OCI-LY7 (cell line): ENCODE results near the gene SYTL2. TPM values are rescaled to one million over a fixed set of nuclear protein-coding genes. Genes with fewer than 3 reads are reported as not detected.
"Not testable (repeated sequence)": the region's sequence is repeated elsewhere in the genome, so short reads cannot be mapped to it uniquely, and the experiment has no call there.

ENCODE experiments used
- Bru-seq: library from RNA; stranded (reverse); fragments of 400-500 nt; gene quantifications from one replicate; lab custom pipeline; 2021; lab: Mats Ljungman, UMichigan
- BruChase-seq, 2 experiments: library from RNA; stranded (reverse); fragments of 400-500 nt; gene quantifications; one replicate each; lab custom pipeline; 2021; lab: Mats Ljungman, UMichigan
- BruUV-seq: library from RNA; stranded (reverse); fragments of 400-500 nt; replicated peaks from 2 replicates; lab custom pipeline; 2021; lab: Mats Ljungman, UMichigan
- CTCF ChIA-PET: fragments of 300-600 bp; sonication (Branson Sonifier 250); formaldehyde crosslinking; loops from one replicate; lab custom pipeline; 2022; ENCODE audit warnings: antibody characterized with exemption; ENCODE audit not compliant: unreplicated experiment; lab: Charles Lee
- POLR2A ChIA-PET: fragments of 300-600 bp; sonication (Branson Sonifier 250); formaldehyde crosslinking; loops from one replicate; lab custom pipeline; 2022; ENCODE audit warnings: antibody characterized with exemption; lab: Charles Lee
- DNase-seq: peaks from one replicate; pipeline ENCODE4 v3.0.0-alpha.2; 2015; ENCODE audit warnings: low spot score
- H2AFZ ChIP-seq: fragments of 200-600 bp; sonication (generic), shearing (Covaris generic); 2 replicates; pipeline ENCODE4 v1.6.1; 2014; ENCODE audit warnings: mild to moderate bottlenecking, antibody characterized with exemption, low read length, moderate library complexity
- H3K27ac ChIP-seq: fragments of 200-600 bp; sonication (generic); 2 replicates; pipeline ENCODE4 v1.5.1; 2014; ENCODE audit warnings: mixed run types, low read depth, mild to moderate bottlenecking, moderate library complexity, low read length, inconsistent platforms; ENCODE audit not compliant: poor library complexity, severe bottlenecking
- H3K36me3 ChIP-seq: fragments of 200-600 bp; sonication (generic); 2 replicates; pipeline ENCODE4 v1.6.1; 2014; ENCODE audit warnings: mild to moderate bottlenecking, antibody characterized with exemption, low read length, moderate library complexity, mixed read lengths; ENCODE audit not compliant: insufficient read depth
- H3K4me1 ChIP-seq: fragments of 200-600 bp; sonication (generic); 2 replicates; pipeline ENCODE4 v1.5.1; 2014; ENCODE audit warnings: mild to moderate bottlenecking, low read length; ENCODE audit not compliant: insufficient read depth, poor library complexity, severe bottlenecking
- H3K4me2 ChIP-seq: fragments of 200-600 bp; sonication (generic); 2 replicates; pipeline ENCODE4 v1.6.1; 2014; ENCODE audit warnings: mild to moderate bottlenecking, low read length
- H3K4me3 ChIP-seq: fragments of 200-600 bp; sonication (generic); 2 replicates; pipeline ENCODE4 v1.5.1; 2014; ENCODE audit warnings: mild to moderate bottlenecking, low read depth, low read length; ENCODE audit not compliant: poor library complexity, severe bottlenecking
- H3K79me2 ChIP-seq: fragments of 200-600 bp; sonication (generic); 2 replicates; pipeline ENCODE4 v1.6.1; 2016; ENCODE audit warnings: low read depth, mild to moderate bottlenecking, low read length, moderate library complexity, mixed read lengths; ENCODE audit not compliant: insufficient read depth
- H3K9me2 ChIP-seq: fragments of 200-600 bp; sonication (generic); 2 replicates; pipeline ENCODE4 v1.6.1; 2016; ENCODE audit warnings: mild to moderate bottlenecking, low read length, mixed read lengths; ENCODE audit not compliant: insufficient read depth
- H3K9me3 ChIP-seq: fragments of 200-600 bp; sonication (generic); 2 replicates; pipeline ENCODE4 v1.6.1; 2014; ENCODE audit warnings: mild to moderate bottlenecking, mixed run types, low read length, mixed read lengths
- H4K20me1 ChIP-seq: fragments of 200-600 bp; sonication (generic); 2 replicates; pipeline ENCODE4 v1.6.1; 2014; ENCODE audit warnings: mild to moderate bottlenecking, antibody characterized with exemption, low read length, moderate library complexity, mixed read lengths; ENCODE audit not compliant: insufficient read depth
- EZH2phosphoT487 ChIP-seq: fragments of 200-600 bp; sonication (generic); IDR thresholded peaks from 2 replicates; pipeline ENCODE4 v1.6.1; 2018; ENCODE audit warnings: low read depth, borderline replicate concordance, mild to moderate bottlenecking, mixed run types, antibody characterized with exemption, low read length, moderate library complexity, mixed read lengths
- intact Hi-C: fragments of 100-400 bp; cut with micrococcal nuclease; formaldehyde crosslinking; loops from one replicate; pipeline ENCODE4 v1.10.0; 2022; ENCODE audit not compliant: unreplicated experiment
- long read RNA-seq: library from polyadenylated mRNA; stranded (forward); transcript quantifications from one replicate; pipeline ENCODE4 v2.0.0, GENCODE V29; 2022
- total RNA-seq, 2 experiments: library from RNA; depleted of rRNA in 1 of 2; stranded (reverse); fragments of >200 nt in 1 of 2; shearing (Covaris generic) in 1 of 2; gene quantifications; 2 replicates each; pipeline ENCODE4 v1.2.3, GENCODE V29; 2014 to 2022
- TF ChIP-seq, protein P1 (sequence below): fragments of 200-600 bp; sonication (generic); conservative IDR thresholded peaks from 2 replicates; pipeline ENCODE4 v1.5.1; 2014; ENCODE audit warnings: mild to moderate bottlenecking, antibody characterized with exemption, low read length, moderate library complexity, mixed read lengths

SYTL2 gene, protein sequence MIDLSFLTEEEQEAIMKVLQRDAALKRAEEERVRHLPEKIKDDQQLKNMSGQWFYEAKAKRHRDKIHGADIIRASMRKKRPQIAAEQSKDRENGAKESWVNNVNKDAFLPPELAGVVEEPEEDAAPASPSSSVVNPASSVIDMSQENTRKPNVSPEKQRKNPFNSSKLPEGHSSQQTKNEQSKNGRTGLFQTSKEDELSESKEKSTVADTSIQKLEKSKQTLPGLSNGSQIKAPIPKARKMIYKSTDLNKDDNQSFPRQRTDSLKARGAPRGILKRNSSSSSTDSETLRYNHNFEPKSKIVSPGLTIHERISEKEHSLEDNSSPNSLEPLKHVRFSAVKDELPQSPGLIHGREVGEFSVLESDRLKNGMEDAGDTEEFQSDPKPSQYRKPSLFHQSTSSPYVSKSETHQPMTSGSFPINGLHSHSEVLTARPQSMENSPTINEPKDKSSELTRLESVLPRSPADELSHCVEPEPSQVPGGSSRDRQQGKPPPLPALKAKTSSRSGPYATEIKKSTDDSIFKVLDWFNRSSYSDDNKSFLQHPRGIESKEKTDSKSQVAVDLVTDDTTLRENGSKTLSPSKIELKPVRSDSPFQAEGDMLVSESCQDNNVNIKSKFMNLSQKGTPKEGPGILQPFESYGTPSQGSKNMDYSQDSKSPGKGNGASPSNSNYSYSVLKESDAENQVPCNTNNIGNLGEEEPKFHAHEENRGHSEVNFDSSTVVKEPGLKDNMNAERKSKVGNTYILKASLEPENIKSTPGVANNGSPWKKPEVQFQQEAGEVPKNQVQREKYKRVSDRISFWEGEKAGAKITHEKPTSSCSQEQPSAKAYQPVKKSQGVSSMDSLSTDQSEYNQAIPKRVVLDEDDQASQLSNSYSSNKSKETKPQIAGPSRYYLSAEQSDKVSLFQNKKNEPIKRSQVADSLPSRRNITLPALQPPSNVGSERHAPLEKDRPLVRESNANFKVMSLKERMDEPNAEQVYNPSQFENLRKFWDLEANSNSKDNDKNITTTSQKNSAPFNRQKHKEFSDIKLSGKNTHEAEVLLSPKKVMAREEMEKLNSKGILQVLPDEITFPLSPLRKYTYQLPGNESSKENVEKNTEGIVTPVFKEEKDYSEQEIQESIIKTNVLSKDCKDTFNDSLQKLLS (N-terminal part only)
- total RNA-seq (2014; rRNA removed; shearing (Covaris generic)) (1.6 and 2.6 TPM in 2 replicates), total RNA-seq (2022) (5.1 and 7.3 TPM in 2 replicates), Bru-seq, nascent RNA (percentile 41 among the genes with signal in this experiment), BruChase-seq, experiment 1, labeled RNA remaining after a 6-hour chase (percentile 38 among the genes with signal in this experiment), BruChase-seq, experiment 2, labeled RNA remaining after a 2-hour chase (percentile 42 among the genes with signal in this experiment)
- long read RNA-seq, full-length matches to known transcripts, result 2 of 5 reads
- long read RNA-seq, partial matches to known transcripts, result 0 of 5 reads
- long read RNA-seq, other reads (novel, unspliced or antisense), result 3 of 5 reads

DNA sequence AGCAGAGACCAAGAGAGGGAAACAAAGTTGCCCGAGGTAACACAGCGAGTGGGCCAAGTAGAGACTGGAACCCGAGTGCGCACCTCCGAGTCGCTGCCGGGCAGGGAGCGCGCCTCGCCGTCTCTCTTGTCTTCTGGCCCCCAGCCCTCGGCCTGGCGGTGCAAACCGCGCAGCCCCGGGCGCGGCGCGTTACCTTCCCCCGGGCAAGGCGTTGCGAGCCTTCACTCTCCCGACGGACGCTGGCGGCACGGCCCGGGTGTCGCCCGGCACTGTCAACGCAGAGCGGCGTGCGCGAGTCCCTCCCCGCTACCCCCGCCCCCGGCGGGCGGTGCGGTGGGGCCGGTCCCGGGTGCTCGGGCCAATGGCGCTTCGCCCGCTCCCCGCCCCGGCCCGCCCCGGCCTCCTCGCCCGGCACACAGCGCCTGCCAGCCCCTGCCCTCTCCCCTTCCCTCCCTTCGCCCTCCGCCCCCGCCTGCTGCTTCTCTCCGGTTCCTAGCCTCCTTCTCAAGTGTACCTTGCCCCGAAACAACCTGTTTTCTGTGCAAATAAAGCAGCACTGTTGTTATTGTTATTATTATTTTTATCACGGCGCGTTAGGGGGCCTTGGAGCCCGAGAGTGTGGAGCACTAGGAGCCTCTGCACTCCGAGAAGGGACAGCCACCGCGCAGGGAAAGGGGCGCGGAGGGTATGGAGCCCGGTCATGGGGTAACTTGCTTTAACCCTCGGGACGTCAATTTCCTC is at the start of gene SYTL2:
SYTL2 (minus strand) TSS at position 271 of the 741 bp plus-strand sequence. CDS start 53,416 bp downstream, outside the sequence.
- Histone ChIP-seq H3K79me2 (no peaks in the 10 kb centered on the region), H3K9me3 (no peaks in the 10 kb centered on the region), H4K20me1 (no peaks in the 10 kb centered on the region), H2AFZ (peak within 1 kb of the TSS; percentile 92), H3K9me2 (no peaks in the 10 kb centered on the region), H3K4me1 (peaks cover 32% of the 10 kb centered on the region), H3K36me3 (no peaks in the 10 kb centered on the region), H3K4me3 (peak within 1 kb of the TSS; percentile 62), H3K27ac (peak within 1 kb of the TSS; percentile 38), H3K4me2 (peak within 1 kb of the TSS; percentile 63)
- no peak for TF ChIP-seq EZH2phosphoT487
- TF ChIP-seq, protein P1, sequence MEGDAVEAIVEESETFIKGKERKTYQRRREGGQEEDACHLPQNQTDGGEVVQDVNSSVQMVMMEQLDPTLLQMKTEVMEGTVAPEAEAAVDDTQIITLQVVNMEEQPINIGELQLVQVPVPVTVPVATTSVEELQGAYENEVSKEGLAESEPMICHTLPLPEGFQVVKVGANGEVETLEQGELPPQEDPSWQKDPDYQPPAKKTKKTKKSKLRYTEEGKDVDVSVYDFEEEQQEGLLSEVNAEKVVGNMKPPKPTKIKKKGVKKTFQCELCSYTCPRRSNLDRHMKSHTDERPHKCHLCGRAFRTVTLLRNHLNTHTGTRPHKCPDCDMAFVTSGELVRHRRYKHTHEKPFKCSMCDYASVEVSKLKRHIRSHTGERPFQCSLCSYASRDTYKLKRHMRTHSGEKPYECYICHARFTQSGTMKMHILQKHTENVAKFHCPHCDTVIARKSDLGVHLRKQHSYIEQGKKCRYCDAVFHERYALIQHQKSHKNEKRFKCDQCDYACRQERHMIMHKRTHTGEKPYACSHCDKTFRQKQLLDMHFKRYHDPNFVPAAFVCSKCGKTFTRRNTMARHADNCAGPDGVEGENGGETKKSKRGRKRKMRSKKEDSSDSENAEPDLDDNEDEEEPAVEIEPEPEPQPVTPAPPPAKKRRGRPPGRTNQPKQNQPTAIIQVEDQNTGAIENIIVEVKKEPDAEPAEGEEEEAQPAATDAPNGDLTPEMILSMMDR, result no peak
- intact Hi-C loops, result no loop called here
- no TSS peak for BruUV-seq
- peak; percentile 60 for DNase-seq
- ChIA-PET POLR2A (interaction anchor here (0.5 kb wide), 1 partner anchor 448 kb away, joined by 4 read pairs; no protein-coding TSS in a partner anchor), CTCF (no interaction called here)

DNA sequence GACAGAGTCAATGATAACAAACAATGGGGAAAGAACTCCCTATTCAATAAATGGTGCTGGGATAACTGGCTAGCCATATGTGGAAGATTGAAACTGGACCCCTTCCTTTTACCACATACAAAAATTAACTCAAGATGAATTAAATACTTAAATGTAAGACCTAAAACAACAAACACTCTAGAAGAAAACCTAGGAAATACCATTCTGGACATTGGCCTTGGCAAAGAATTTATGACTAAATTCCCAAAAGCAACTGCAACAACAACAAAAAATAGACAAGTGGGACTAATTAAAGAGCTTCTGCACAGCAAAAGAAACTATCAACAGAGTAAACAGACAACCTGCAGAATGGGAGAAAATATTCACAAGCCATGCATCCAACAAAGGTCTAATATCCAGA is 48.6 kb upstream of the SYTL2 start:
- H3K4me2 ChIP-seq, H3K9me2 ChIP-seq, H3K79me2 ChIP-seq, H3K9me3 ChIP-seq, DNase-seq, POLR2A ChIA-PET, H3K27ac ChIP-seq, H4K20me1 ChIP-seq, H2AFZ ChIP-seq, BruUV-seq, H3K4me3 ChIP-seq, H3K4me1 ChIP-seq, CTCF ChIA-PET, H3K36me3 ChIP-seq: not testable (repeated sequence)
- intact Hi-C loops, result loop anchor here (5.0 to 10.0 kb wide), 2 partner anchors 358 to 745 kb away; no protein-coding TSS in a partner anchor
